Fibroblast of lung (primary cell): ENCODE measurements around the gene RFC4. TPM values are rescaled to one million over a fixed set of nuclear protein-coding genes. Genes with fewer than 3 reads are reported as not detected.

Experiments
- DNase-seq, 2 donors: peaks; one replicate each; pipeline versions ENCODE4 v3.0.0 to v3.0.0-alpha.2; 2010; ENCODE audit warnings: low read depth in 2 of 2
- H2AFZ ChIP-seq: 2 replicates; pipeline ENCODE4 v1.5.1; 2012; ENCODE audit warnings: low read length, control low read depth, inconsistent platforms
- H3K27ac ChIP-seq: 2 replicates; pipeline ENCODE4 v1.5.1; 2011; ENCODE audit warnings: low read length, control low read depth; ENCODE audit not compliant: insufficient read depth
- H3K27me3 ChIP-seq: 2 replicates; pipeline ENCODE4 v1.5.1; 2011; ENCODE audit warnings: mild to moderate bottlenecking, low read length; ENCODE audit not compliant: control insufficient read depth, insufficient read depth
- H3K36me3 ChIP-seq: 2 replicates; pipeline ENCODE4 v1.5.1; 2011; ENCODE audit warnings: low read length; ENCODE audit not compliant: control insufficient read depth, insufficient read depth
- H3K4me1 ChIP-seq: 2 replicates; pipeline ENCODE4 v1.5.1; 2011; ENCODE audit warnings: low read length; ENCODE audit not compliant: control insufficient read depth, insufficient read depth; ENCODE audit errors: extremely low read depth
- H3K4me2 ChIP-seq: 2 replicates; pipeline ENCODE4 v1.5.1; 2011; ENCODE audit warnings: low read length, control low read depth; ENCODE audit not compliant: insufficient read depth; ENCODE audit errors: extremely low read depth
- H3K4me3 ChIP-seq, 4 experiments: fragments of 200-600 bp in 1 of 4; sonication (generic) in 1 of 4; replicated peaks in 1 of 4; 2 replicates each; pipeline ENCODE4 v1.5.1; 2011 to 2016; ENCODE audit warnings: low read length in 4 of 4, low read depth in 3 of 4, mild to moderate bottlenecking in 3 of 4, control low read depth in 2 of 4, inconsistent platforms in 1 of 4, mixed read lengths in 1 of 4; ENCODE audit not compliant: insufficient read depth in 1 of 4; ENCODE audit errors: control extremely low read depth in 1 of 4
- H3K79me2 ChIP-seq: 2 replicates; pipeline ENCODE4 v1.5.1; 2012; ENCODE audit warnings: mild to moderate bottlenecking, low read length, inconsistent platforms; ENCODE audit not compliant: control insufficient read depth, insufficient read depth
- H3K9ac ChIP-seq: 2 replicates; pipeline ENCODE4 v1.5.1; 2011; ENCODE audit warnings: mild to moderate bottlenecking, low read length, control low read depth; ENCODE audit not compliant: insufficient read depth
- H3K9me3 ChIP-seq: 2 replicates; pipeline ENCODE4 v1.5.1; 2012; ENCODE audit warnings: low read depth, low read length; ENCODE audit not compliant: control insufficient read depth, insufficient read depth
- H4K20me1 ChIP-seq: 2 replicates; pipeline ENCODE4 v1.5.1; 2011; ENCODE audit warnings: low read length; ENCODE audit not compliant: control insufficient read depth, insufficient read depth; ENCODE audit errors: extremely low read depth
- EZH2 ChIP-seq: IDR thresholded peaks from 2 replicates; pipeline ENCODE4 v1.5.1; 2012; ENCODE audit warnings: low read length, control low read depth, mild to moderate bottlenecking; ENCODE audit errors: missing control alignments
- polyA plus RNA-seq, 2 donors: library from polyadenylated mRNA; depleted of rRNA in 1 of 2; stranded (reverse) in 1 of 2; unstranded in 1 of 2; fragments of >200 nt; gene quantifications; 2 replicates each; pipeline ENCODE4 v1.2.1, GENCODE V29; 2011 to 2012; ENCODE audit warnings: missing spikeins in 1 of 2
- total RNA-seq: library from RNA; depleted of rRNA; stranded (reverse); fragments of >200 nt; gene quantifications from 2 replicates; pipeline ENCODE4 v1.2.1, GENCODE V29; 2014
- TF ChIP-seq, protein P1 (sequence below), 2 donors: IDR thresholded peaks in 1 of 2; conservative IDR thresholded peaks in 1 of 2; 1 replicate in 1 of 2; 2 replicates in 1 of 2; pipeline ENCODE4 v1.5.1; 2011 to 2012; ENCODE audit warnings: low read length in 2 of 2, control low read depth in 1 of 2, inconsistent platforms in 1 of 2, low read depth in 1 of 2, mild to moderate bottlenecking in 1 of 2

The RFC4 gene
- total and polyA plus RNA-seq, 2 donors (not counting 1 experiment from before 2014, with no cell fraction given), result 15.0 to 16.8 TPM

- TF ChIP-seq EZH2, result no peak
- TF ChIP-seq, protein P1, sequence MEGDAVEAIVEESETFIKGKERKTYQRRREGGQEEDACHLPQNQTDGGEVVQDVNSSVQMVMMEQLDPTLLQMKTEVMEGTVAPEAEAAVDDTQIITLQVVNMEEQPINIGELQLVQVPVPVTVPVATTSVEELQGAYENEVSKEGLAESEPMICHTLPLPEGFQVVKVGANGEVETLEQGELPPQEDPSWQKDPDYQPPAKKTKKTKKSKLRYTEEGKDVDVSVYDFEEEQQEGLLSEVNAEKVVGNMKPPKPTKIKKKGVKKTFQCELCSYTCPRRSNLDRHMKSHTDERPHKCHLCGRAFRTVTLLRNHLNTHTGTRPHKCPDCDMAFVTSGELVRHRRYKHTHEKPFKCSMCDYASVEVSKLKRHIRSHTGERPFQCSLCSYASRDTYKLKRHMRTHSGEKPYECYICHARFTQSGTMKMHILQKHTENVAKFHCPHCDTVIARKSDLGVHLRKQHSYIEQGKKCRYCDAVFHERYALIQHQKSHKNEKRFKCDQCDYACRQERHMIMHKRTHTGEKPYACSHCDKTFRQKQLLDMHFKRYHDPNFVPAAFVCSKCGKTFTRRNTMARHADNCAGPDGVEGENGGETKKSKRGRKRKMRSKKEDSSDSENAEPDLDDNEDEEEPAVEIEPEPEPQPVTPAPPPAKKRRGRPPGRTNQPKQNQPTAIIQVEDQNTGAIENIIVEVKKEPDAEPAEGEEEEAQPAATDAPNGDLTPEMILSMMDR (conservative IDR thresholded peaks at IDR 0.05 in 1 of 2, IDR thresholded peaks at IDR 0.05 in 1 of 2; ENCODE audit: low read depth in 1 of 2, low read length in 2 of 2), result no peak
- Histone ChIP-seq H3K9ac (no peak overlapping the region), H3K9me3 (no peaks in the 10 kb centered on the region), H3K79me2 (no peaks in the 10 kb centered on the region), H3K4me1 (no peaks in the 10 kb centered on the region), H4K20me1 (no peaks in the 10 kb centered on the region), H3K4me3 (no peak overlapping the region), H3K36me3 (no peaks in the 10 kb centered on the region), H3K27ac (no peak overlapping the region), H3K27me3 (no peaks in the 10 kb centered on the region), H3K4me2 (no peak overlapping the region), H2AFZ (no peak overlapping the region)
- DNase-seq, result no peak
These were observed 62.6 kb downstream of the RFC4 start for GRCh38 chr3:186743666-186744065.

GRCh38 chr3:186742618-186743380, 63.5 kb downstream of the RFC4 start:
- H3K4me3 ChIP-seq, result no peak overlapping the region
- peak in 1 of 2 donors; percentile 16 for DNase-seq
- no peak for TF ChIP-seq EZH2
- TF ChIP-seq, protein P1 (conservative IDR thresholded peaks at IDR 0.05 in 1 of 2, IDR thresholded peaks at IDR 0.05 in 1 of 2; ENCODE audit: low read depth in 1 of 2, low read length in 2 of 2), result no peak

More at GRCh38 chr3:186742618-186743380, 63.5 kb downstream of the RFC4 start:
- Histone ChIP-seq H3K4me2 (no peak overlapping the region), H3K9me3 (no peaks in the 10 kb centered on the region), H2AFZ (no peak overlapping the region), H3K9ac (no peak overlapping the region), H3K79me2 (no peaks in the 10 kb centered on the region), H3K27me3 (no peaks in the 10 kb centered on the region), H3K36me3 (no peaks in the 10 kb centered on the region), H3K27ac (no peak overlapping the region), H4K20me1 (no peaks in the 10 kb centered on the region), H3K4me1 (no peaks in the 10 kb centered on the region)

Other genes starting within 250 kb of the RFC4 start
- gene TBCCD1, start 239.1 kb downstream of the RFC4 start, total RNA-seq, result 13.1 and 13.7 TPM in 2 replicates
- 12.3 and 16.8 TPM in 2 replicates for gene TBCCD1, start 239.1 kb downstream of the RFC4 start, polyA plus RNA-seq
- 33.1 and 37.5 TPM in 2 replicates for gene DNAJB11, start 235.8 kb downstream of the RFC4 start, total RNA-seq
- 59.1 and 70.0 TPM in 2 replicates for gene DNAJB11, start 235.8 kb downstream of the RFC4 start, polyA plus RNA-seq
- gene AHSG, start 193.4 kb downstream of the RFC4 start, total RNA-seq, result not detected in 2 replicates
- gene AHSG, start 193.4 kb downstream of the RFC4 start, polyA plus RNA-seq, result not detected in 2 replicates
- gene FETUB, start 166.1 kb downstream of the RFC4 start, total RNA-seq, result not detected in 2 replicates
- not detected in 2 replicates for gene FETUB, start 166.1 kb downstream of the RFC4 start, polyA plus RNA-seq
- not detected in 2 replicates for gene HRG, start 140.5 kb downstream of the RFC4 start, total RNA-seq
- gene HRG, start 140.5 kb downstream of the RFC4 start, polyA plus RNA-seq, result not detected in 2 replicates
- gene KNG1, start 89.1 kb downstream of the RFC4 start, total RNA-seq, result not detected in 2 replicates
- gene KNG1, start 89.1 kb downstream of the RFC4 start, polyA plus RNA-seq, result not detected in 2 replicates
- 1,128 and 1,135 TPM in 2 replicates for gene EIF4A2, start 22.9 kb downstream of the RFC4 start, total RNA-seq
- 391 and 432 TPM in 2 replicates for gene EIF4A2, start 22.9 kb downstream of the RFC4 start, polyA plus RNA-seq
- not detected in 2 replicates for gene ADIPOQ, start 36.2 kb upstream of the RFC4 start, total RNA-seq
- not detected in 2 replicates for gene ADIPOQ, start 36.2 kb upstream of the RFC4 start, polyA plus RNA-seq
- gene ST6GAL1, start 124.0 kb upstream of the RFC4 start, total RNA-seq, result 0.83 and 1.3 TPM in 2 replicates
- 1.00 and 1.3 TPM in 2 replicates for gene ST6GAL1, start 124.0 kb upstream of the RFC4 start, polyA plus RNA-seq